ENCODE data around the gene MLLT3.

Gene MLLT3

GRCh38 chr9:20394969-20395368, 227.3 kb downstream of the MLLT3 start:
- H3K4me3 Mint-ChIP-seq, result no peak overlapping the region
- TF ChIP-seq, protein P1, sequence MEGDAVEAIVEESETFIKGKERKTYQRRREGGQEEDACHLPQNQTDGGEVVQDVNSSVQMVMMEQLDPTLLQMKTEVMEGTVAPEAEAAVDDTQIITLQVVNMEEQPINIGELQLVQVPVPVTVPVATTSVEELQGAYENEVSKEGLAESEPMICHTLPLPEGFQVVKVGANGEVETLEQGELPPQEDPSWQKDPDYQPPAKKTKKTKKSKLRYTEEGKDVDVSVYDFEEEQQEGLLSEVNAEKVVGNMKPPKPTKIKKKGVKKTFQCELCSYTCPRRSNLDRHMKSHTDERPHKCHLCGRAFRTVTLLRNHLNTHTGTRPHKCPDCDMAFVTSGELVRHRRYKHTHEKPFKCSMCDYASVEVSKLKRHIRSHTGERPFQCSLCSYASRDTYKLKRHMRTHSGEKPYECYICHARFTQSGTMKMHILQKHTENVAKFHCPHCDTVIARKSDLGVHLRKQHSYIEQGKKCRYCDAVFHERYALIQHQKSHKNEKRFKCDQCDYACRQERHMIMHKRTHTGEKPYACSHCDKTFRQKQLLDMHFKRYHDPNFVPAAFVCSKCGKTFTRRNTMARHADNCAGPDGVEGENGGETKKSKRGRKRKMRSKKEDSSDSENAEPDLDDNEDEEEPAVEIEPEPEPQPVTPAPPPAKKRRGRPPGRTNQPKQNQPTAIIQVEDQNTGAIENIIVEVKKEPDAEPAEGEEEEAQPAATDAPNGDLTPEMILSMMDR (IDR thresholded peaks at IDR 0.05; ENCODE audit: unreplicated experiment in 3 of 3), result no peak
- H3K4me1 Mint-ChIP-seq, result peaks cover 22% of the 10 kb centered on the region
- no peaks in the 10 kb centered on the region for H3K9me3 Mint-ChIP-seq
- no peak overlapping the region for H3K27ac Mint-ChIP-seq
- H3K27me3 Mint-ChIP-seq (ENCODE audit: low read depth), result no peaks in the 10 kb centered on the region
- H3K36me3 Mint-ChIP-seq (ENCODE audit: low read depth), result peaks cover 7% of the 10 kb centered on the region

- Mint-ChIP-seq H3K27me3 (ENCODE audit: low read depth) (no peaks in the 10 kb centered on the region), H3K36me3 (ENCODE audit: low read depth) (peaks cover 18% of the 10 kb centered on the region), H3K4me3 (no peak overlapping the region), H3K27ac (no peak overlapping the region), H3K9me3 (no peaks in the 10 kb centered on the region), H3K4me1 (peaks cover 17% of the 10 kb centered on the region)
- TF ChIP-seq, protein P1 (IDR thresholded peaks at IDR 0.05; ENCODE audit: unreplicated experiment in 3 of 3), result no peak
Measured at GRCh38 chr9:20391208-20391607, 231.1 kb downstream of the MLLT3 start.

GRCh38 chr9:20390400-20390799, 231.9 kb downstream of the MLLT3 start:
- H3K36me3 Mint-ChIP-seq (ENCODE audit: low read depth), result peaks cover 18% of the 10 kb centered on the region
- TF ChIP-seq, protein P1 (IDR thresholded peaks at IDR 0.05; ENCODE audit: unreplicated experiment in 3 of 3), result no peak
- H3K9me3 Mint-ChIP-seq, result no peaks in the 10 kb centered on the region
- peaks cover 13% of the 10 kb centered on the region for H3K4me1 Mint-ChIP-seq
- H3K27me3 Mint-ChIP-seq (ENCODE audit: low read depth), result no peaks in the 10 kb centered on the region
- peak overlapping the region in 1 of 3 experiments; percentile 14 for H3K27ac Mint-ChIP-seq
- no peak overlapping the region for H3K4me3 Mint-ChIP-seq

- H3K36me3 Mint-ChIP-seq (ENCODE audit: low read depth), result peaks cover 18% of the 10 kb centered on the region
- peaks cover 27% of the 10 kb centered on the region for H3K4me1 Mint-ChIP-seq
- no peaks in the 10 kb centered on the region for H3K27me3 Mint-ChIP-seq (ENCODE audit: low read depth)
- H3K27ac Mint-ChIP-seq, result no peak overlapping the region
- no peaks in the 10 kb centered on the region for H3K9me3 Mint-ChIP-seq
- TF ChIP-seq, protein P1 (IDR thresholded peaks at IDR 0.05; ENCODE audit: unreplicated experiment in 3 of 3), result no peak
- H3K4me3 Mint-ChIP-seq, result no peak overlapping the region
Measured at GRCh38 chr9:20387062-20387461, 235.2 kb downstream of the MLLT3 start.

GRCh38 chr9:20384642-20385041, 237.7 kb downstream of the MLLT3 start:
- Mint-ChIP-seq H3K27me3 (ENCODE audit: low read depth) (no peaks in the 10 kb centered on the region), H3K27ac (no peak overlapping the region), H3K4me3 (no peak overlapping the region), H3K9me3 (no peaks in the 10 kb centered on the region), H3K36me3 (ENCODE audit: low read depth) (peaks cover 10% of the 10 kb centered on the region), H3K4me1 (peaks cover 32% of the 10 kb centered on the region)
- TF ChIP-seq, protein P1 (IDR thresholded peaks at IDR 0.05; ENCODE audit: unreplicated experiment in 3 of 3), result no peak

DNA sequence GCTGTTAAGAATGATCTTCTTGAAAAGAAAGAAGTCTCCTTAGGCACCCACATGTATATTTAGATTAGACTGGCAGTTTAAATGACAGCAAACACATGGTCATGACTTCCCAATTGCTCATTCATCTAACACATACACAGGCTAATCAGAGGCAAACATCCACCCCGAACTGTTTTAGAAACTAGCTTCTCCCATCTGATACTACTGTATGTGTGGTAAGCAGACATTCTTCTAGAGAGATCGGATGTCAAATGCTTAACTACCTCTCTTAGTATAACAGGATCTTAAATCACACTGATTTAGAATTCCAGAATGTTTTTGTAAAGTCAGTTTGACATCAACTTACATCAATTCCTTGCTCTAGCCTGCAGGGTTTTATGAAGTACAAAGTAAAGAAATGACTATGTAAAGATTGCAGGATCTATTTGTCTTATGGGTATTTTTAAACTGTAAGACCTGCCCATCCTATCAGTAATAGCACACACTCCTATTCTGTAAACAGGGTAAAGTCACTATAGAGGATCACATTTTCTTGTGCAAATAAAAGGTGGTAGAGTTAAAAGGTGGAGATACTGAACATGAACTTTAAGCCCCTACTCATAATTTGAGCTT, 239.7 kb downstream of the MLLT3 start:
- TF ChIP-seq, protein P1 (IDR thresholded peaks at IDR 0.05; ENCODE audit: unreplicated experiment in 3 of 3), result no peak
- Mint-ChIP-seq H3K27me3 (ENCODE audit: low read depth) (no peaks in the 10 kb centered on the region), H3K9me3 (no peaks in the 10 kb centered on the region), H3K4me3 (peak overlapping the region in 2 of 3 experiments; percentile 71 to 82), H3K36me3 (ENCODE audit: low read depth) (no peaks in the 10 kb centered on the region), H3K27ac (peak overlapping the region; percentile 2 to 25 (median 9)), H3K4me1 (peaks cover 45% of the 10 kb centered on the region)

Data from nephron (organoid).